GM12872 (cell line): ENCODE data around the gene ALPK3.

Experiments
- TF ChIP-seq, protein P1 (sequence below): IDR thresholded peaks from 3 replicates; pipeline ENCODE4 v1.5.1; 2011; ENCODE audit warnings: low read depth, mild to moderate bottlenecking, low read length, moderate library complexity; ENCODE audit not compliant: insufficient read depth

Gene ALPK3

GRCh38 chr15:84840741-84841429, 23.7 kb downstream of the ALPK3 start:
- TF ChIP-seq, protein P1, sequence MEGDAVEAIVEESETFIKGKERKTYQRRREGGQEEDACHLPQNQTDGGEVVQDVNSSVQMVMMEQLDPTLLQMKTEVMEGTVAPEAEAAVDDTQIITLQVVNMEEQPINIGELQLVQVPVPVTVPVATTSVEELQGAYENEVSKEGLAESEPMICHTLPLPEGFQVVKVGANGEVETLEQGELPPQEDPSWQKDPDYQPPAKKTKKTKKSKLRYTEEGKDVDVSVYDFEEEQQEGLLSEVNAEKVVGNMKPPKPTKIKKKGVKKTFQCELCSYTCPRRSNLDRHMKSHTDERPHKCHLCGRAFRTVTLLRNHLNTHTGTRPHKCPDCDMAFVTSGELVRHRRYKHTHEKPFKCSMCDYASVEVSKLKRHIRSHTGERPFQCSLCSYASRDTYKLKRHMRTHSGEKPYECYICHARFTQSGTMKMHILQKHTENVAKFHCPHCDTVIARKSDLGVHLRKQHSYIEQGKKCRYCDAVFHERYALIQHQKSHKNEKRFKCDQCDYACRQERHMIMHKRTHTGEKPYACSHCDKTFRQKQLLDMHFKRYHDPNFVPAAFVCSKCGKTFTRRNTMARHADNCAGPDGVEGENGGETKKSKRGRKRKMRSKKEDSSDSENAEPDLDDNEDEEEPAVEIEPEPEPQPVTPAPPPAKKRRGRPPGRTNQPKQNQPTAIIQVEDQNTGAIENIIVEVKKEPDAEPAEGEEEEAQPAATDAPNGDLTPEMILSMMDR, result no peak

GRCh38 chr15:84842781-84843180, 25.6 kb downstream of the ALPK3 start:
- TF ChIP-seq, protein P1, result no peak

GRCh38 chr15:84844964-84845363, 27.8 kb downstream of the ALPK3 start:
- TF ChIP-seq, protein P1, result no peak

- TF ChIP-seq, protein P1, result peak; percentile 72
Measured at GRCh38 chr15:84845631-84846030, 28.5 kb downstream of the ALPK3 start.

DNA sequence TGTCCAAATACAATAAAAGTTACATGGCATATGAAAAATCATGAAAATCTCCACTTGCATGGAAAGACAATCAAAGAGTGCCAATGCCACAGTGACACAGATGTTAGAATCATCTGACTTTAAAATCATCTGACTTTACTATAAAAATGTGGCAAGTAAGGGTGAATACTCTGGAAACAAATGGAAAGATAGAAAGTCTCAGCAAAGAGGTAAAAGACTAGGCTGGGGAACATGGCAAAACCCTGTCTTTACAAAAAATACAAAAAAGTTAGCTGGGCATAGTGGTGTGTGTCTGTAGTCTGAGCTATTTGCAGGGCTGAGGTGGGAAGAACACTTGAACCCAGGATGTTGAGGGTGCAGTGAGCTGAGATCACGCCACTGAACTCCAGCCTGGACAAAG, 29.1 kb downstream of the ALPK3 start:
- TF ChIP-seq, protein P1, result no peak

- TF ChIP-seq, protein P1, result no peak
Measured at GRCh38 chr15:84847382-84847781, 30.2 kb downstream of the ALPK3 start.

- TF ChIP-seq, protein P1, result no peak
Measured at GRCh38 chr15:84852212-84852611, 35.1 kb downstream of the ALPK3 start.

DNA sequence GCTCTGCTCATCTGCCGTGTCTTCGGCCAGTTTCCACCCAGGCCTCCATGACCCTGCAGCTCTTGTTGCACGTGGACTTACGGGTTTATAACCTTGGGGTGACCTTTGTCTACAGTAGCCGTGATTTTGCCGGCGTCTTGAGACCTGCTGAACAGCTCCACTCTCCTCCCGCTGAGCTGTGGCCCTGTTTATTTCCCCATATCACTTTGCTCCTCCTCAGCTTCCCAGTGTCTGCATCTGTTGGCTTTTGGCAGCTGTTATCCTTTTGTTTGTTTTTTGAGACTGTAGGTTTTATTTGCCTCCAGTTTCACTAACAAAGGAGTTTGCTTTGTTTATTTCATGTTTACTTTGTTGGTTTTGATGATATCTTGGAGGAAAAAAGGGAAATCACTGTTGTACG, 38.0 kb downstream of the ALPK3 start:
- TF ChIP-seq, protein P1, result no peak
